Breast epithelium (tissue), 3 donors: ENCODE results near the gene TM9SF4.
"Not testable (repeated sequence)": the region's sequence is repeated elsewhere in the genome, so short reads cannot be mapped to it uniquely, and the experiment has no call there.

Source experiments
- POLR2A ChIP-seq: fragments of 450-650 bp; IDR thresholded peaks from one replicate; pipeline ENCODE4 v1.6.1; 2016; ENCODE audit warnings: antibody characterized with exemption, mild to moderate bottlenecking, moderate library complexity
- POLR2AphosphoS5 ChIP-seq, 3 donors: sonication (generic); formaldehyde crosslinking; IDR thresholded peaks; one replicate each; pipeline ENCODE4 v1.6.1; 2017; ENCODE audit warnings: antibody characterized with exemption in 3 of 3
- TF ChIP-seq, protein P1 (sequence below), 3 donors: fragments of 450-650 bp; IDR thresholded peaks; one replicate each; pipeline ENCODE4 v1.5.1; 2016 to 2017; ENCODE audit warnings: antibody characterized with exemption in 3 of 3, mild to moderate bottlenecking in 3 of 3, moderate library complexity in 3 of 3

DNA sequence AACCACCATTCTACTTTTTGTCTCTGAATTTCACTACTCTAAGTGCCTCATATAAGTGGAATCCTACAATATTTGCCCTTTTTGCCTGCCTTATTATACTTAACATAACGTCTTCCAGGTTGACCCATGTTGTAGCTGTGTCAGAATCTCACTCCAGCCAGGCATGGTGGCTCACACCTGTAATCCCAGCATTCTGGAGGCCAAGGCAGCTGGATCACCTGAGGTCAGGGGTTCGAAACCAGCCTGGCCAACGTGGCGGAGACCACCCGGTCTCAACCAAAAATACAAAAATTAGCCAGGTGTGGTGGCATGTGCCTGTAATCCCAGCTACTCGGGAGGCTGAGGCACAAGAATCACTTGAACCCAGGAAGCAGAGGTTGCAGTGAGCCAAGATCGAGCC lies 68.2 kb downstream of the TM9SF4 start:
- TF ChIP-seq, protein P1, sequence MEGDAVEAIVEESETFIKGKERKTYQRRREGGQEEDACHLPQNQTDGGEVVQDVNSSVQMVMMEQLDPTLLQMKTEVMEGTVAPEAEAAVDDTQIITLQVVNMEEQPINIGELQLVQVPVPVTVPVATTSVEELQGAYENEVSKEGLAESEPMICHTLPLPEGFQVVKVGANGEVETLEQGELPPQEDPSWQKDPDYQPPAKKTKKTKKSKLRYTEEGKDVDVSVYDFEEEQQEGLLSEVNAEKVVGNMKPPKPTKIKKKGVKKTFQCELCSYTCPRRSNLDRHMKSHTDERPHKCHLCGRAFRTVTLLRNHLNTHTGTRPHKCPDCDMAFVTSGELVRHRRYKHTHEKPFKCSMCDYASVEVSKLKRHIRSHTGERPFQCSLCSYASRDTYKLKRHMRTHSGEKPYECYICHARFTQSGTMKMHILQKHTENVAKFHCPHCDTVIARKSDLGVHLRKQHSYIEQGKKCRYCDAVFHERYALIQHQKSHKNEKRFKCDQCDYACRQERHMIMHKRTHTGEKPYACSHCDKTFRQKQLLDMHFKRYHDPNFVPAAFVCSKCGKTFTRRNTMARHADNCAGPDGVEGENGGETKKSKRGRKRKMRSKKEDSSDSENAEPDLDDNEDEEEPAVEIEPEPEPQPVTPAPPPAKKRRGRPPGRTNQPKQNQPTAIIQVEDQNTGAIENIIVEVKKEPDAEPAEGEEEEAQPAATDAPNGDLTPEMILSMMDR (IDR thresholded peaks at IDR 0.05) = not testable (repeated sequence)
- not testable (repeated sequence) for TF ChIP-seq POLR2AphosphoS5 (IDR thresholded peaks at IDR 0.05); POLR2A
